ENCODE data around the gene RAB4B.
A peak's percentile ranks its signal among the peaks of the same experiment; 100 is the strongest.
"Not testable (repeated sequence)": the region's sequence is repeated elsewhere in the genome, so short reads cannot be mapped to it uniquely, and the experiment has no call there.

Gene RAB4B

DNA sequence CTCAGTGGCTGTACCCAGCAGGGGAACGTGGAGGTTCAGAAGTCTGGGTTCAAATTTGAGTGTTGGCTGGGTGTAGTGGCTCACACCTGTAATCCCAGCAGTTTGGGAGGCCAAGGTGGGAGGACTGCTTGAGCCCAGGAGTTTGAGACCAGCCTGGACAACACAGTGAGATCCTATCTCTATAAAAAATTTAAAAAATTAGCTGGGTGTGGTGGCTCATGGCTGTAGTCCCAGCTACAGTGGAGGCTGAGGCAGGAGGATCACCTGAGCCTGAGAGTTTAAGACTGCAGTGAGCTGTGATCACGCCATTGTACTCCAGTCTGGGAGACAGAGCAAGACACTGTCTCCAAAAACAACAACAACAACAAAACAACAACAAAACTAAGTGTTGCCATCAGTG is 6.1 kb downstream of the RAB4B start:
- not testable (repeated sequence) for DNase-seq

DNA sequence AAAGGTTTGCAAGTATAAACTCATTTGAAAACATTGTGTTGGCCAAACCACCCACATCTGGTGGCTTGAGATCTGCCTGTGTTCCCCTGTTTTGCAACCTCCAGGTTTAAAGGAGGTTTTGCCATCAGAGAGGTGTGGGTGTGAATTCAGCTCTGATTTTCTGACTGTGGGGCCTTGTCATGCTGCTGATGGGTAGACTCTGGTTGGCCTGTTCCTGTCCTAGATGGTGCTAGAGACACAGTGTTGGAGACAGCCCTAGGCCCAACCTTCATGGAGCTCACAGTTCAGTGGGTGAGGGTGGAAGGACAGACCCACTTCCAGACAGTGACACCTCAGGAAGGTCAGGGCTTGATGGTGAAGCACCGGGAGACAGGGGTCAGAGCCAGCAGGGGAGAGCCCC is 7.5 kb downstream of the RAB4B start:
- no peak for DNase-seq

DNA sequence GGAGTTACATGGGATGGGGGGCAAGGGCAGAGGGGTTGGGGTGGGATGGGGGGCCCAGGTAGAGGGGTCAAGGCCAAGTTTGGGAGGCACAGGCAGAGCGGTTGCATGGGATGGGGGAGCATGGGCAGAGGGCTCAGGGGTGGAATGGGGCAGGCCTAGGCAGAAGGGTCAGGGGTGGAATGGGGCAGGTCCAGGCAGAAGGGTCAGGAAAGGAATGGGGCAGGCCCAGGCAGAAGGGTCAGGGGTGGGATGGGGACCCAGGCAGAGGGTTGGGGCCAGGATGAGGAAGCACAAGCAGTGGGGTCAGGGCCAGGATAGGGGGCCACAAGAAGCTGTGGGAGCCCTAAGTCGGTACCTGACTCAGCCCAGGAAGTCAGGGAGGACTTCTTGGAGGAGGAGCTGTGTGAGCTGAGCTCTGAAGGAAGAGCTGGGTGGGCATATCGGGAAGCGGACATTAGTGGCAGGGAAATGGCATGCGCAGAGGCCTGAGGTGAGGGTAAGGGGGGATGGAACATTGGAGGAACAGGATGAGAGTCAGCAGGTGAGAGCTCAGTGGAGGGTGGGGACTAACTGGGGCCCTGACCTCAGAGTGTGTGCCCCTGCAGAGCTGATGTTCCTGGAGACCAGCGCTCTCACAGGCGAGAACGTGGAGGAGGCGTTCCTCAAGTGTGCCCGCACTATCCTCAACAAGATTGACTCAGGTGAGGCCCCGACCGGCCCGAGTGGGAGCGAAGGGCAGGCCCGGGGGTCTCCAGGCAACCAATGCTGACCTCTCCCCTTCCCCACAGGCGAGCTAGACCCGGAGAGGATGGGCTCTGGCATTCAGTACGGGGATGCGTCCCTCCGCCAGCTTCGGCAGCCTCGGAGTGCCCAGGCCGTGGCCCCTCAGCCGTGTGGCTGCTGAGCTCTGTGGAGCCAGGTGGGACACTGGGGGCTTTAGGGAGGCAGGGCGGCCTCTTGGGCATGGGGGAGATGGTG is 8.3 kb downstream of the RAB4B start:
- no peak for DNase-seq

- no peak for DNase-seq
Observed at GRCh38 chr19:40791349-40791748, 13.3 kb downstream of the RAB4B start.

DNA sequence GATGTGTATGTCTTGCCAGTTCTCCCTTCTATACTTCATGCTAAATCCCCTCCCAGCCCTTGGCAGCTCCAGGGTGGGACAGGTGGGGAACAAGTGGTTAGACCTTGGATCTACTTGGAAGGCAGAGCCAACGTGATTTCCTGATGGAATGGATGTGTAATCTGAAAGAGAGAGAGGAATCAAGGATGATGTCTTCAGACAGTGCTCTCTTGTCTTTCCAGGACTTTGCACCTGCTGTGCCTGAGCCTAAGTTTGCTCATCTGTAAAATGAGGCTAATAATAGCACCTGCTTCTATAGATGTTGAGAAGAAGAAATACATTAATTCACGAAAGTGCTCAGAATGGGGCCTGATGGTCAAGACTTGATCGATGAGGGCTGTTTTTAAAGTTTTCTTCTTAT is 13.9 kb downstream of the RAB4B start:
- DNase-seq, result no peak

DNA sequence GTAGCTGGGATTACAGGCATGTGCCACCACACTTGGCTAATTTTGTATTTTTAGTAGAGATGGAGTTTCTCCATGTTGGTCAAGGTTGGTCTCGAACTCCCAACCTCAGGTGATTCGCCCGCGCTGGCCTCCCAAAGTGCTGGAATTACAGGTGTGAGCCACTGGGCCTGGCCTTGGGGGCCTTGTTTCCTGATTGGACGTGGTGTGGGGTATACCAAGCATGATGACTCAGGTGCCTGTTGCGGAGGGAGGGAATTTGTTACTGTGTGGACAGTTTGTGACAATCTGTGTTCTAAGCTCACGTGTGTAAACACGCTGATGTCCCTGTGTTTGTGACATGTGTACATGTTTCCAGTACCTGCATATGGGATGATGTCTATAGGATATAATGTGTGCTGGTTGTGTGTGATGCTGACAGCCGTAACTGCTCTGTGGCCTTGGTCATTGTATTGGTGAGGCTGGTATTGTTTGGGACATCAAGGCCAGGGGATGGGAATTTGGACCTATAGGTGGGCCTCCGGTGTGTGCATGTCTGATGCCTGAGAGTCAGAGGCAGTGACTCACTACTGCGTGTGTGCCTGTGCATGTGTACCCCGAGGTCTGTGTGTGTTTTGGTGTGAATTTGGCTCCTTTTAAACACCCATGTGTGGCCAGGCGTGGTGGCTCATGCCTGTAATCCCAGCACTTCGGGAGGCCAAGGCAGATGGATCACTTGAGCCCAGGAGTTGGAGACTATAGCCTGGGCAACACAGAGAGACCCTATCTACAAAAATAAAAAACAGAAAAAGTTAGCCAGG is 19.3 kb downstream of the RAB4B start:
- no peak for DNase-seq

DNA sequence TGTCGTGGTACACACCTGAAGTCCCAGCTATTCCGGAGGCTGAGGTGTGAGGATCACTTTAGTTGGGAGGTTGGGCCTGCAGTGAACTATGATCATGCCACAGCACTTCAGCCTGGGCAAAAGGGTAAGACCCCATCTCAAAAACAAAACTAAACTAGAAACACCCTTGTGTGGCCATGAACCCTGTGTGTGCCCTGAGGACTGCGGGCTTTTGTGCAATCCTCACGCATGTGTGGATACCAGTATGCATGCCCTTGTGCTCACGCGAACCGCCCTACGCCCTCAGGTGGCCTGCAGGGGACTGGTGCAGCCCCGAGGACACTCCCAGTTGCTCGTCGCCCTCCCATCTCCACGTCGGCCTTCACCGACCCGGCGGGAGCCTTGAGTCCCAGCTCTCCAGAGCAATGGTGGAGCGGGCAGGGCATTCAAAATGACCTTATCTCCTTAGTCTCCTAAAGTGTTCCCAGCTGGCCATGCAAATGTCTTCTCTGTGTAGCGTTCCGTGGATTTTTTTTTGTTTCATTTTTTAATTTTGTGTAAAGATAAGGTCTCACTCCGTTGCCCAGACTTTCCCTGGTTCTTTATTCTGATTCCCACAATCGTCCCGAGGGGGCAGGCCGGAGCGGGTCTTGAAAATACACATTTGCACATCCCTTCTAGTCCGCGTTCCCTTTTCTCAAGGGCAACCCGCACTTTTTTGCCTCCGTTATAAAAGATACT is 20.1 kb downstream of the RAB4B start:
- DNase-seq, result no peak

GRCh38 chr19:40798683-40799557 is 20.9 kb downstream of the RAB4B start, which contains the start of gene EGLN2:
TSS of gene EGLN2 (plus strand) at chr19:40799191. CDS start at chr19:40800573, 1,382 bp downstream.
- DNase-seq, result peak; percentile 99

GRCh38 chr19:40799558-40800338 is 21.7 kb downstream of the RAB4B start:
- no peak for DNase-seq

- DNase-seq, result no peak
Observed at GRCh38 chr19:40800339-40800996, 22.4 kb downstream of the RAB4B start.

DNA sequence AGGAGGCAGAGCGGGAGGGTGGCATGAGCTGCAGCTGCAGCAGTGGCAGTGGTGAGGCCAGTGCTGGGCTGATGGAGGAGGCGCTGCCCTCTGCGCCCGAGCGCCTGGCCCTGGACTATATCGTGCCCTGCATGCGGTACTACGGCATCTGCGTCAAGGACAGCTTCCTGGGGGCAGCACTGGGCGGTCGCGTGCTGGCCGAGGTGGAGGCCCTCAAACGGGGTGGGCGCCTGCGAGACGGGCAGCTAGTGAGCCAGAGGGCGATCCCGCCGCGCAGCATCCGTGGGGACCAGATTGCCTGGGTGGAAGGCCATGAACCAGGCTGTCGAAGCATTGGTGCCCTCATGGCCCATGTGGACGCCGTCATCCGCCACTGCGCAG is 22.9 kb downstream of the RAB4B start:
- no peak for DNase-seq

- DNase-seq, result no peak
Observed at GRCh38 chr19:40801426-40802299, 23.6 kb downstream of the RAB4B start.

DNA sequence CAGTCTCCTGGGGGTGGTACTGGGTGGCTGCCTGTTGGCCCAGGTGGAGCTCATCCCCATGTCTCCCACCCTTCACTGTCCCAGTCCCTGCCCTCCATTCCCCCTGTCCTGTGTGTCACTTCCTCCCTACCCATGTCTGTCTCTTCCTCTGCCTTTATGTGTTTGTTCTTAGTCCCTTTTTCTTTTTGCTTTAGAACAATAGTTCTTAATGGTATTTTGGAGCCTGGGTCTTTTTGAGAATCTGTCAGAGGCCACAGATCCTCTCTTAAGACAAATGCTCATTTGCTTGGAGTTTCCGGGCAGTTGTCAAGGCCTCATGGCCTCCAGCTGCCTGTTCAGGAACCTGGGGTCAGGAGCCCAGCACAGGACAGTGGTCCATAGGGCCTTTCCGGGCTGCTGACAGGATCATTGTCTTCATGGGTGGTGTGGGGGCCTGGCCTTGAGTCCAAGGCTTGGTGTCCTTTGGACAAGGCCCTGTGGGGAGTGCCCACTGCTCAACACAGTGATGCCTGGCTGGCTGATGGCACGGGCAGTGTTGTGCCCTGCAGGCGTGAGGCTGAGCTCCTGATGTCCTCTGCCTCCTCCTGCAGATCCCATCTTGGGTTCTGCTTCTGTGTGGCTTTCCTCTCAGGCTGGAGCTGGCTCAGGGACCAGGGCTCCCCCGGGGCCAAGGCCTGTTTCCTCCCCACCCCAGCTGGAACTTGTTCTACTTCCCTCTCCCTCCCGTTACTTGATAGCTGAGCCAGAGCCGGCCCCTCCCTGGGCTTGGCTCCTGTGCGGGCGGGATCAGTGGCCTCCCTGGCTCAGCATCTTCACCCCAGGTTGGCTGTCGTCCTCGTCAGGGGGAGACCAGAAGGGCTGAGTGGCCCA is 24.5 kb downstream of the RAB4B start:
- DNase-seq, result no peak

DNA sequence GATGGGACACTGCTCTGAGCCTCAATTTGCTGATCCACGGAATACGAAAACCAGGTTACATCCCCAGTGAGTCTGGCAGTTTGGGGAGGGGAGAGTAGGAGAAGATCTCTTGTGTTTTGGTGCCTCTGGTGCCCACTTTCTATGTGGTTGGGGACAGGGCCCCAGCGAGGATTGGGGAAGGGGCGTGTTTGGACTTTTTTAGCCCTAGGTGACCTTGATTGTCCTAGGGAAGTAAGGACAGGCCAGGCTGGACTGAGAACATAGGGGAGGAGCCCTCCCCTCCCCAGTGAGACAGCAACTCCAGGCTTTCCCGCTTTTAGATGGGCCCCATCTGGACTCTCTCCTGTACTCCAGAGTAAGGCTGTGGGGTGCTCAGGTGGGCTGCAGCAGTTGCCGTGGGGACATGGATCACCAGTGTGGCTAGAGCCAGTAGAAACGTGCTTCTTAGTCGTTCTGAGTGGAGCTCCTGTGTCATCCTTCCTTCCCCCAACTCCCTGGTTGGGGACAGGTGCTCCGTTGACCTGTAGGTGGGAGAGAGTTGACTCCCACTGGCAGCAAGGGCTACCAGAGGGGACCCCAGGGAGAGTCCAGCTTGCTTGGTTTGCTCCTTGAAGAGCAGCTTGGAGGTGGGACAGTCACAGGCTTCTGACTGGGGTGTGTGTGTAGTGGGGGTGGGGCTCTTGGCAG is 25.3 kb downstream of the RAB4B start:
- DNase-seq, result no peak

- no peak for DNase-seq
Observed at GRCh38 chr19:40803857-40804782, 26.1 kb downstream of the RAB4B start.

DNA sequence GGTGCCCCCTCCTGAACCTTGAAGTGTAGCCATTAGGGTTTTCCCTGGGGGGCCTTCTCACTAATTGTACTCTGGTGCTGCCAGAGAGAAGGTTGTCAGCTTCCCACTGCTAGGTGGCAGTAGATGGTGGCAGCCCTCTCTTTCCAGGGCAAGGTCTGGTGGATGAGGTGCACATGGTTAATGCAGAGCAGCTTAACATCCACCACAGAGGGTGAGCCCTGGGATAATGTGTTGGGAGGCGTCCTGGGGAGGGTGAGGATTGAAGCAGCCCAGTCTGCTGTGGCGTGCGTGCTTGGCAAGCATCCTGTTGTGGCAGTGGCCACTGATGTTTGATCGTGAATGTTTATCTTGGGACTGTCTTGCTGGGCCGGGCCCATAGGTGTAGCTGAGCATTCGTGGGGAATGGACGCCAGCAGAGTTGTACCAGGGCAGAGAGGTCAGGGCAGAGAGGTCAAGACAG is 26.8 kb downstream of the RAB4B start:
- DNase-seq, result no peak

Measured in midbrain (tissue), 1 donor.